Breast epithelium (tissue), 3 donors: ENCODE measurements around the gene ZNF668. TPM values are rescaled to one million over a fixed set of nuclear protein-coding genes. Genes with fewer than 3 reads are reported as not detected.

ENCODE experiments used
- total RNA-seq, 3 donors: library from RNA; depleted of rRNA; stranded (reverse); fragments of >200 nt; gene quantifications; one replicate each; pipeline ENCODE4 v1.1.0, GENCODE V29; 2016

The ZNF668 gene
- total RNA-seq, 3 donors from 2014 or later: 6.7 to 8.9 (median 8.8) TPM

Other genes with a start within 250 kb of the ZNF668 start
- 10 to 100 TPM; 29.4 to 47.2 (median 36.2) TPM for gene BCL7C, start 180.2 kb downstream of the ZNF668 start, total RNA-seq
- 1 to 10 TPM; 2.6 to 4.5 (median 3.4) TPM for gene CTF1, start 177.6 kb downstream of the ZNF668 start, total RNA-seq
- gene FBXL19, start 150.7 kb downstream of the ZNF668 start, total RNA-seq: 10 to 100 TPM in 1 of 3 donors, 1 to 10 TPM in 2; 4.5 to 12.7 (median 9.2) TPM
- gene ORAI3, start 125.2 kb downstream of the ZNF668 start, total RNA-seq: 10 to 100 TPM; 20.0 to 40.5 (median 25.9) TPM
- gene SETD1A, start 116.5 kb downstream of the ZNF668 start, total RNA-seq: 1 to 10 TPM; 4.8 to 5.6 (median 5.1) TPM
- 10 to 100 TPM; 12.1 to 27.8 (median 26.9) TPM for gene HSD3B7, start 89.0 kb downstream of the ZNF668 start, total RNA-seq
- 1 to 10 TPM; 1.6 to 2.6 (median 2.6) TPM for gene STX1B, start 63.6 kb downstream of the ZNF668 start, total RNA-seq
- gene STX4, start 40.7 kb downstream of the ZNF668 start, total RNA-seq: 10 to 100 TPM; 44.3 to 59.0 (median 52.2) TPM
- 10 to 100 TPM; 12.5 to 17.3 (median 13.1) TPM for gene ZNF646, start 182 bp upstream of the ZNF668 start, total RNA-seq
- 1 to 10 TPM; 1.3 to 2.0 (median 1.3) TPM for gene PRSS53, start 14.7 kb upstream of the ZNF668 start, total RNA-seq
- 100 to 1,000 TPM in 1 of 3 donors, 10 to 100 TPM in 2; 82.6 to 143 (median 86.3) TPM for gene VKORC1, start 20.6 kb upstream of the ZNF668 start, total RNA-seq
- 10 to 100 TPM; 31.8 to 33.6 (median 33.5) TPM for gene BCKDK, start 34.1 kb upstream of the ZNF668 start, total RNA-seq
- gene KAT8, start 43.4 kb upstream of the ZNF668 start, total RNA-seq: 10 to 100 TPM; 53.6 to 85.0 (median 67.8) TPM
- 10 to 100 TPM in 2 of 3 donors, not detected in 1; 23.6 to 54.4 TPM for gene PRSS8, start 61.5 kb upstream of the ZNF668 start, total RNA-seq
- 1 to 10 TPM in 2 of 3 donors, under 1 TPM in 1; 0.98 to 8.3 (median 2.0) TPM for gene PRSS36, start 75.8 kb upstream of the ZNF668 start, total RNA-seq
- gene FUS, start 105.9 kb upstream of the ZNF668 start, total RNA-seq: 10 to 100 TPM; 59.0 to 78.3 (median 73.9) TPM
- gene PYCARD, start 128.5 kb upstream of the ZNF668 start, total RNA-seq: 10 to 100 TPM; 32.9 to 50.2 (median 35.7) TPM
- gene TRIM72, start 139.9 kb upstream of the ZNF668 start, total RNA-seq: under 1 TPM in 2 of 3 donors, not detected in 1; under 0.01 TPM
- gene PYDC1, start 142.9 kb upstream of the ZNF668 start, total RNA-seq: not detected
- 10 to 100 TPM in 1 of 3 donors, 1 to 10 TPM in 2; 5.2 to 23.5 (median 8.0) TPM for gene ITGAM, start 185.7 kb upstream of the ZNF668 start, total RNA-seq